Hepatocyte (in vitro differentiated cells): ENCODE results near the gene TNN. TPM values are rescaled to one million over a fixed set of nuclear protein-coding genes. Genes with fewer than 3 reads are reported as not detected.

Source experiments
- DNase-seq: peaks from one replicate; pipeline ENCODE4 v3.0.0-alpha.2; 2016; ENCODE audit warnings: low spot score
- H2AFZ ChIP-seq: fragments of 200-600 bp; sonication (generic); 2 replicates; pipeline ENCODE4 v1.6.0; 2016; ENCODE audit warnings: antibody characterized with exemption, mild to moderate bottlenecking
- H3K27ac ChIP-seq: fragments of 200-600 bp; sonication (generic); 2 replicates; pipeline ENCODE4 v1.5.1; 2016; ENCODE audit warnings: mild to moderate bottlenecking
- H3K27me3 ChIP-seq: fragments of 200-600 bp; sonication (generic); 2 replicates; pipeline ENCODE4 v1.6.1; 2016
- H3K36me3 ChIP-seq: fragments of 200-600 bp; sonication (generic); replicated peaks from 2 replicates; pipeline ENCODE4 v1.5.1; 2016; ENCODE audit warnings: low read depth; ENCODE audit not compliant: insufficient read depth
- H3K4me1 ChIP-seq: fragments of 200-600 bp; sonication (generic); 2 replicates; pipeline ENCODE4 v1.5.1; 2016; ENCODE audit warnings: mild to moderate bottlenecking, moderate library complexity; ENCODE audit not compliant: insufficient read depth
- H3K4me2 ChIP-seq: fragments of 200-600 bp; sonication (generic); 2 replicates; pipeline ENCODE4 v1.6.0; 2016
- H3K4me3 ChIP-seq: fragments of 200-600 bp; sonication (generic); 2 replicates; pipeline ENCODE4 v1.5.1; 2016; ENCODE audit warnings: mild to moderate bottlenecking
- H3K79me2 ChIP-seq: fragments of 200-600 bp; sonication (generic); 2 replicates; pipeline ENCODE4 v1.6.0; 2017; ENCODE audit warnings: mild to moderate bottlenecking
- H3K9me2 ChIP-seq: fragments of 200-600 bp; sonication (generic); replicated peaks from 2 replicates; pipeline ENCODE4 v1.6.0; 2017; ENCODE audit warnings: mild to moderate bottlenecking; ENCODE audit not compliant: insufficient read depth
- H3K9me3 ChIP-seq: fragments of 200-600 bp; sonication (generic); 2 replicates; pipeline ENCODE4 v1.5.1; 2016; ENCODE audit warnings: low read depth, mild to moderate bottlenecking
- H4K20me1 ChIP-seq: fragments of 200-600 bp; sonication (generic); 2 replicates; pipeline ENCODE4 v1.6.0; 2016; ENCODE audit warnings: mild to moderate bottlenecking; ENCODE audit not compliant: insufficient read depth, poor library complexity, severe bottlenecking
- CTCF ChIP-seq: fragments of 200-600 bp; sonication (generic); IDR thresholded peaks from 2 replicates; pipeline ENCODE4 v1.5.1; 2016; ENCODE audit warnings: antibody characterized with exemption, mild to moderate bottlenecking; ENCODE audit not compliant: poor library complexity
- EZH2 ChIP-seq: fragments of 200-600 bp; sonication (generic); IDR thresholded peaks from 2 replicates; pipeline ENCODE4 v1.6.1; 2016; ENCODE audit warnings: antibody characterized with exemption, mild to moderate bottlenecking, borderline replicate concordance
- EZH2phosphoT487 ChIP-seq: fragments of 200-600 bp; sonication (generic); IDR thresholded peaks from one replicate; pipeline ENCODE4 v1.6.1; 2018; ENCODE audit warnings: antibody characterized with exemption, mild to moderate bottlenecking, low read depth, moderate library complexity; ENCODE audit not compliant: unreplicated experiment, severe bottlenecking
- WGBS: methylation state at CpG from one replicate; pipeline ENCODE4 v1.1.6; 2016; ENCODE audit warnings: low lambda C conversion rate; ENCODE audit errors: missing lambda C conversion rate; 5-methylcytosine and 5-hydroxymethylcytosine counted together
- polyA plus RNA-seq: library from polyadenylated mRNA; unstranded; fragments of >200 nt; fragmentation: Nextera tagmentation; extraction: Ambion mirVana; gene quantifications from 2 replicates; pipeline ENCODE4 v1.2.1, GENCODE V29; 2016
- total RNA-seq: library from RNA; depleted of rRNA; stranded (reverse); fragments of >200 nt; gene quantifications from 2 replicates; pipeline ENCODE4 v1.2.3, GENCODE V29; 2014

TNN gene
- total and polyA plus RNA-seq, 2 experiments from 2014 or later = 0.33 to 0.51 TPM

DNA sequence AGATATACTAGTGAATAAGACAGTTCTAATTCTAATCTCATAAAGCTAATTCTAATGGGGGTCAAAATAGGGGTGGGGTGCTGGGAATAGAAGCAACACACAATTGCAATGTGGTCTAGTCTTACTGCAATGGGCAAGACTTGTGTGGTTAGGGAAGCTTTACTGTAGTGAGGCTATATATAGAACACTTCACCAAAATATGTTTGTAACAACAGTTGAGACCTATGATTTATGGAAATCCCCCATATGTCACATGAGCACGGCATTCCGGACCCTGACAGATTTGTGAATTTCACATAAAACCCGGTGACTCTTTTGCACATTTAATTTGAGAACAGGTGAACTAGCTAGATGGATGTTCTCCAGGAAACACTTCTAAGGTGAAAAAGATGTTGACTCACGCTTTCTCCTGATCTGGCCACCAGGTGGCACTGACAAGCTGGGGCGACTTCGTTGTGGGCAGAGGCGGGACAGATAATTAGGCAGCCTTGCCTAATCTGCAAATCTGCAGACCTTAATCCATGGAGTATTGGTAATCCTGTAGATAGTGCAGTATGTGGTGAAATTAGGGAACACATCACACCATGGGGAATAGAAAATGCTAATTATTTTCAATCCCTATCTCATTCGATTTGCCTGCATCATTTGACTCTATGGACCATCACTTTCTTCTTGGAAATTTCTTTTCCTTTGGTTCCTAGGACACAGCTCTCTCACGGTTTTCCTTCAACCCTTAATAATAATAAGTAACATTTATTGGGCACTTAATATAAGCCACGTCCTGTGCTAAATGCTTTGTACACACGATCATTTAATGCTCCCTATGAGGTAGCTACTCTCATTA, 87.2 kb downstream of the TNN start:
- 24% methylated on average over 11 of the region's 11 CpGs for WGBS
- Histone ChIP-seq H2AFZ (no peak overlapping the region), H3K27me3 (peaks cover 24% of the 10 kb centered on the region), H3K36me3 (no peaks in the 10 kb centered on the region), H3K4me2 (no peak overlapping the region), H3K27ac (no peak overlapping the region), H3K4me1 (no peaks in the 10 kb centered on the region), H4K20me1 (no peaks in the 10 kb centered on the region), H3K9me3 (no peaks in the 10 kb centered on the region), H3K79me2 (no peaks in the 10 kb centered on the region), H3K4me3 (no peak overlapping the region), H3K9me2 (no peaks in the 10 kb centered on the region)
- peak; percentile 77 for DNase-seq
- TF ChIP-seq CTCF (peak; percentile 87), EZH2 (no peak)

- 79% methylated on average over 4 of the region's 4 CpGs for WGBS
- Histone ChIP-seq H3K27me3 (peaks cover 21% of the 10 kb centered on the region), H2AFZ (no peak overlapping the region), H3K27ac (no peak overlapping the region), H3K36me3 (no peaks in the 10 kb centered on the region), H3K9me3 (no peaks in the 10 kb centered on the region), H3K4me2 (no peak overlapping the region), H3K79me2 (no peaks in the 10 kb centered on the region), H3K4me1 (no peaks in the 10 kb centered on the region), H3K9me2 (no peaks in the 10 kb centered on the region), H4K20me1 (no peaks in the 10 kb centered on the region), H3K4me3 (no peak overlapping the region)
- no peak for DNase-seq
- TF ChIP-seq EZH2phosphoT487 (no peak), EZH2 (no peak), CTCF (no peak)
These were observed 87.8 kb downstream of the TNN start for GRCh38 chr1:175155473-175155856.

- H4K20me1 ChIP-seq = no peaks in the 10 kb centered on the region
- H3K4me1 ChIP-seq = no peaks in the 10 kb centered on the region
- WGBS = 63% methylated on average over 5 of the region's 5 CpGs
- H3K27me3 ChIP-seq = peaks cover 20% of the 10 kb centered on the region
- H3K4me2 ChIP-seq = no peak overlapping the region
- H3K79me2 ChIP-seq = no peaks in the 10 kb centered on the region
- no peaks in the 10 kb centered on the region for H3K36me3 ChIP-seq
- no peak for DNase-seq
- no peaks in the 10 kb centered on the region for H3K9me3 ChIP-seq
- H3K4me3 ChIP-seq = no peak overlapping the region
- no peak for TF ChIP-seq EZH2
- TF ChIP-seq EZH2phosphoT487 = no peak
- TF ChIP-seq CTCF = no peak
- H3K9me2 ChIP-seq = no peaks in the 10 kb centered on the region
- H2AFZ ChIP-seq = no peak overlapping the region
- no peak overlapping the region for H3K27ac ChIP-seq
These were observed 88.3 kb downstream of the TNN start for GRCh38 chr1:175155936-175156335.

GRCh38 chr1:175157200-175157599, 89.6 kb downstream of the TNN start:
- Histone ChIP-seq H3K4me1 (no peaks in the 10 kb centered on the region), H3K36me3 (no peaks in the 10 kb centered on the region), H3K9me3 (no peaks in the 10 kb centered on the region), H3K4me2 (no peak overlapping the region), H3K27me3 (peaks cover 11% of the 10 kb centered on the region), H3K27ac (no peak overlapping the region), H3K79me2 (no peaks in the 10 kb centered on the region), H3K4me3 (no peak overlapping the region), H4K20me1 (no peaks in the 10 kb centered on the region), H3K9me2 (no peaks in the 10 kb centered on the region), H2AFZ (no peak overlapping the region)
- 98% methylated on average over 2 of the region's 2 CpGs for WGBS
- no peak for TF ChIP-seq EZH2
- no peak for DNase-seq
